ENCODE measurements around the gene CPSF7.

- no peak for TF ChIP-seq EZH2phosphoT487 (IDR thresholded peaks at IDR 0.05; ENCODE audit: insufficient read depth, low read depth)
- TF ChIP-seq EZH2 (IDR thresholded peaks at IDR 0.05; ENCODE audit: insufficient read depth, poor library complexity, severe bottlenecking), result no peak
Measured at GRCh38 chr11:61368646-61369045, 61.1 kb downstream of the CPSF7 start.
